A549 (cell line): ENCODE results near the gene NFKBIZ.

Source experiments
- BHLHE40 ChIP-seq: IDR thresholded peaks from 2 replicates; pipeline ENCODE4 v1.6.1; 2012; ENCODE audit warnings: low read depth, low read length, inconsistent platforms
- TF ChIP-seq, protein P1 (sequence below): fragments of >200 bp; sonication (Bioruptor Twin); formaldehyde crosslinking; IDR thresholded peaks from 3 replicates; pipeline ENCODE4 v1.5.1; 2016

DNA sequence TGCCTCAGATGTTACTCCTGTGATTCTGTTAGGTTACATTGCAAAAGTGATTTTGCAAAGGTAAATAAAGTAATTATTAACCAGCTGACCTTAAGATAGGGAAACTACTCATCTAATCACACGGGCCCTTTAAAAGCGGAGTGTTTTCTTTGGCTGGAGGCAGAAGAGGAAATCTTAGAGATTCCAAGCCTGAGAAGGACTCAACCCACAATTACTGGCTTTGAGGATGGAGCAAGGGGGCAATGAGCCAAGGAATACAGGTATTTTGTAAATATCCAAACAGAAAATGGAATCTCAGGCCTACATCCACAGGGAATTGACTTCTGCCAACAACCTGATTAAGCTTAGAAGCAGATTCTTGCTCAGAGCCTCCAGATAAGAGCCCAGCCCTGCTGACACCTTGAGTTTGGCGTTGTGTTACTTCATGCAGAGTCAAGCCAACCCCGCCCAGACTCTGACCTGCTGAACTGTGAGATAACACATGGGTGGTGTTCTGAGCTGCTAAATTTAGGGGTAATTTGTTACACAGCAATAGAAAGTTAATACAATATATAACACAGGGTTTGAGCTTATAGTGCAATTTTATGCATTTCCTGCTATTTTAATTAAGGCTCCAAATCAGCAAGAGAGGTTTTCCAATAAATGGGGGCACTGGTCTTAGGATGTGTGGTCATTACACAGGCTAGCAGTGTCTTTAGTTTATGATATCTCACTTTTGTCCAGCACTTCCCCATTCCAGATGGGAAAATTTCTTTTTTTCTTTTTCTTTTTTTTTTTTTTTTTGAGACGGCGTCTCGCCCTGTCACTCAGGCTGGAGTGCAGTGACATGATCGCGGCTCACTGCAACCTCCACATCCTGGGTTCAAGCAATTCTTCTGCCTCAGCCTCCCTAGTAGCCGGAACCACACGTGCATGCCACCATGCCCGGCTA is 19.5 kb downstream of the NFKBIZ start:
- TF ChIP-seq, protein P1, sequence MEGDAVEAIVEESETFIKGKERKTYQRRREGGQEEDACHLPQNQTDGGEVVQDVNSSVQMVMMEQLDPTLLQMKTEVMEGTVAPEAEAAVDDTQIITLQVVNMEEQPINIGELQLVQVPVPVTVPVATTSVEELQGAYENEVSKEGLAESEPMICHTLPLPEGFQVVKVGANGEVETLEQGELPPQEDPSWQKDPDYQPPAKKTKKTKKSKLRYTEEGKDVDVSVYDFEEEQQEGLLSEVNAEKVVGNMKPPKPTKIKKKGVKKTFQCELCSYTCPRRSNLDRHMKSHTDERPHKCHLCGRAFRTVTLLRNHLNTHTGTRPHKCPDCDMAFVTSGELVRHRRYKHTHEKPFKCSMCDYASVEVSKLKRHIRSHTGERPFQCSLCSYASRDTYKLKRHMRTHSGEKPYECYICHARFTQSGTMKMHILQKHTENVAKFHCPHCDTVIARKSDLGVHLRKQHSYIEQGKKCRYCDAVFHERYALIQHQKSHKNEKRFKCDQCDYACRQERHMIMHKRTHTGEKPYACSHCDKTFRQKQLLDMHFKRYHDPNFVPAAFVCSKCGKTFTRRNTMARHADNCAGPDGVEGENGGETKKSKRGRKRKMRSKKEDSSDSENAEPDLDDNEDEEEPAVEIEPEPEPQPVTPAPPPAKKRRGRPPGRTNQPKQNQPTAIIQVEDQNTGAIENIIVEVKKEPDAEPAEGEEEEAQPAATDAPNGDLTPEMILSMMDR = no peak
- no peak for TF ChIP-seq BHLHE40
